NCI-H748 (cell line): ENCODE results near the gene PLXNA4.

ENCODE experiments used
- DNase-seq: peaks from one replicate; lab custom pipeline; 2025; ENCODE audit not compliant: unreplicated experiment; lab: John Stamatoyannopoulos, UW

The PLXNA4 gene

GRCh38 chr7:132504852-132505251 is 71.4 kb downstream of the PLXNA4 start:
- no peak for DNase-seq

GRCh38 chr7:132504071-132504470 is 72.2 kb downstream of the PLXNA4 start:
- no peak for DNase-seq

GRCh38 chr7:132503415-132503814 is 72.9 kb downstream of the PLXNA4 start:
- no peak for DNase-seq

GRCh38 chr7:132501956-132502355 is 74.3 kb downstream of the PLXNA4 start:
- no peak for DNase-seq

- no peak for DNase-seq
Measured at GRCh38 chr7:132500727-132501440, 75.4 kb downstream of the PLXNA4 start.

GRCh38 chr7:132499487-132499886 is 76.8 kb downstream of the PLXNA4 start:
- DNase-seq: no peak

- no peak for DNase-seq
Measured at GRCh38 chr7:132499065-132499464, 77.2 kb downstream of the PLXNA4 start.

- DNase-seq: no peak
Measured at GRCh38 chr7:132498319-132498718, 78.0 kb downstream of the PLXNA4 start.

GRCh38 chr7:132497098-132497497 is 79.2 kb downstream of the PLXNA4 start:
- DNase-seq: no peak

- DNase-seq: no peak
Measured at GRCh38 chr7:132495936-132496335, 80.3 kb downstream of the PLXNA4 start.

GRCh38 chr7:132494474-132494873 is 81.8 kb downstream of the PLXNA4 start:
- DNase-seq: no peak

GRCh38 chr7:132492823-132493445 is 83.3 kb downstream of the PLXNA4 start:
- DNase-seq: peak; percentile 72

- DNase-seq: no peak
Measured at GRCh38 chr7:132491391-132491945, 84.8 kb downstream of the PLXNA4 start.

- no peak for DNase-seq
Measured at GRCh38 chr7:132490474-132490873, 85.8 kb downstream of the PLXNA4 start.

- no peak for DNase-seq
Measured at GRCh38 chr7:132489776-132490237, 86.5 kb downstream of the PLXNA4 start.

- DNase-seq: no peak
Measured at GRCh38 chr7:132488634-132489302, 87.5 kb downstream of the PLXNA4 start.

- DNase-seq: no peak
Measured at GRCh38 chr7:132486274-132486610, 90.0 kb downstream of the PLXNA4 start.

- no peak for DNase-seq
Measured at GRCh38 chr7:132485600-132486273, 90.5 kb downstream of the PLXNA4 start.

- peak; percentile 70 for DNase-seq
Measured at GRCh38 chr7:132485136-132485535, 91.1 kb downstream of the PLXNA4 start.

GRCh38 chr7:132482866-132483265 is 93.4 kb downstream of the PLXNA4 start:
- DNase-seq: no peak

GRCh38 chr7:132480534-132480933 is 95.7 kb downstream of the PLXNA4 start:
- DNase-seq: no peak
